K562 (cell line): ENCODE measurements around the gene KCNK6. TPM values are rescaled to one million over a fixed set of nuclear protein-coding genes. Genes with fewer than 3 reads are reported as not detected.

Source experiments
- BDP1 ChIP-seq: IDR thresholded peaks from 3 replicates; pipeline ENCODE4 v1.6.1; 2011; ENCODE audit not compliant: insufficient read length, insufficient read depth
- CBX5 ChIP-seq: IDR thresholded peaks from 2 replicates; pipeline ENCODE4 v1.6.1; 2014; ENCODE audit warnings: low read depth, borderline replicate concordance
- CEBPB ChIP-seq: fragments of 450-650 bp; IDR thresholded peaks from 2 replicates; pipeline ENCODE4 v1.6.1; 2016; ENCODE audit warnings: missing genetic modification characterization, missing compliant biosample characterization
- E2F5 ChIP-seq: sonication (generic); formaldehyde crosslinking; IDR thresholded peaks from 2 replicates; pipeline ENCODE4 v1.8.0; 2022; ENCODE audit warnings: mild to moderate bottlenecking, missing genetic modification reagents
- EWSR1 ChIP-seq: fragments of 450-650 bp; IDR thresholded peaks from 2 replicates; pipeline ENCODE4 v1.6.1; 2018; ENCODE audit warnings: borderline replicate concordance, mild to moderate bottlenecking, low read depth, moderate library complexity; ENCODE audit not compliant: partially characterized antibody
- HINFP ChIP-seq: fragments of 450-650 bp; conservative IDR thresholded peaks from 2 replicates; pipeline ENCODE4 v1.6.1; 2016; ENCODE audit warnings: missing genetic modification characterization, low read depth, mild to moderate bottlenecking, control low read depth, missing compliant biosample characterization
- HSF4 ChIP-seq: fragments of 250-450 bp; sonication (Bioruptor Pico); IDR thresholded peaks from 2 replicates; pipeline ENCODE4 v2.1.2; 2022; ENCODE audit warnings: mild to moderate bottlenecking, moderate library complexity, borderline replicate concordance
- MITF ChIP-seq: IDR thresholded peaks from 2 replicates; pipeline ENCODE4 v1.6.1; 2014; ENCODE audit warnings: antibody characterized with exemption
- PHTF2 ChIP-seq: fragments of 250-450 bp; sonication (Bioruptor Pico); IDR thresholded peaks from 2 replicates; pipeline ENCODE4 v1.5.0; 2021; ENCODE audit warnings: mild to moderate bottlenecking
- PKNOX1 ChIP-seq: fragments of 450-650 bp; IDR thresholded peaks from 2 replicates; pipeline ENCODE4 v1.6.1; 2016
- PRDM10 ChIP-seq: fragments of 450-650 bp; IDR thresholded peaks from 2 replicates; pipeline ENCODE4 v1.6.1; 2018; ENCODE audit not compliant: partially characterized antibody
- PTTG1 ChIP-seq: fragments of 450-650 bp; IDR thresholded peaks from 2 replicates; pipeline ENCODE4 v1.6.1; 2016; ENCODE audit warnings: low read depth, mild to moderate bottlenecking, missing genetic modification characterization, missing compliant biosample characterization
- RBM15 ChIP-seq: fragments of 200-400 bp; formaldehyde crosslinking; IDR thresholded peaks from 2 replicates; pipeline ENCODE4 v1.6.1; 2018; ENCODE audit warnings: mild to moderate bottlenecking, low read length, moderate library complexity; ENCODE audit not compliant: insufficient read depth
- RFX1 ChIP-seq: fragments of 450-650 bp; IDR thresholded peaks from 2 replicates; pipeline ENCODE4 v1.6.1; 2016; ENCODE audit warnings: mild to moderate bottlenecking, moderate library complexity
- TCFL5 ChIP-seq: fragments of 250-450 bp; sonication (Bioruptor Pico); conservative IDR thresholded peaks from 2 replicates; pipeline ENCODE4 v1.6.1; 2021; ENCODE audit warnings: mild to moderate bottlenecking, moderate library complexity, matching md5 sums
- U2AF2 ChIP-seq: fragments of 200-400 bp; formaldehyde crosslinking; optimal IDR thresholded peaks from 2 replicates; pipeline ENCODE3; 2017; ENCODE audit warnings: low read depth, mild to moderate bottlenecking, low read length
- ZBTB8A ChIP-seq: fragments of 450-650 bp; IDR thresholded peaks from 2 replicates; pipeline ENCODE4 v1.6.1; 2018; ENCODE audit warnings: mild to moderate bottlenecking, moderate library complexity; ENCODE audit not compliant: partially characterized antibody
- ZNF232 ChIP-seq: sonication (generic); formaldehyde crosslinking; IDR thresholded peaks from 2 replicates; pipeline ENCODE4 v1.8.0; 2022; ENCODE audit warnings: mild to moderate bottlenecking, missing genetic modification reagents
- ZNF408 ChIP-seq: fragments of 250-450 bp; sonication (Bioruptor Pico); IDR thresholded peaks from 2 replicates; pipeline ENCODE4 v1.4.0; 2020; ENCODE audit warnings: low read depth, mild to moderate bottlenecking, moderate library complexity
- ZNF778 ChIP-seq: fragments of 450-650 bp; formaldehyde crosslinking; IDR thresholded peaks from 2 replicates; pipeline ENCODE4 v1.4.0; 2020; ENCODE audit warnings: mild to moderate bottlenecking, moderate library complexity
- polyA plus RNA-seq, 8 experiments: library from polyadenylated mRNA; depleted of rRNA in 4 of 8; stranded (reverse) in 5 of 8; unstranded in 3 of 8; fragments of >200 nt; fragmentation: Nextera tagmentation in 2 of 8; fragmentation: Illumina TruSeq in 1 of 8; extraction: Ambion mirVana in 2 of 8; extraction: Trizol in 1 of 8; gene quantifications; 2 replicates each; pipeline versions ENCODE4 v1.2.1 to v1.2.3, GENCODE V29; 2011 to 2014; ENCODE audit warnings: inconsistent platforms in 1 of 8, missing spikeins in 1 of 8
- total RNA-seq, 7 experiments: library from RNA; depleted of rRNA in 6 of 7; stranded (reverse); fragments of >200 nt in 6 of 7; fragmentation: Illumina TruSeq in 2 of 7; extraction: Trizol in 2 of 7; gene quantifications; 2 replicates each; pipeline versions ENCODE4 v1.2.1 to v1.2.3, GENCODE V29; 2011 to 2021; ENCODE audit warnings: low replicate concordance in 1 of 7

Gene KCNK6
- total and polyA plus RNA-seq, 9 of the 15 experiments (the other 6 are each of a cell fraction or from before 2014, with no cell fraction given), result 0.05 to 0.42 (median 0.15) TPM

- peak; percentile 24; the same call in 1 of the 2 replicates for TF ChIP-seq MITF
- no peak for TF ChIP-seq ZNF232 (CRISPR knock-in tag)
- TF ChIP-seq E2F5 (CRISPR knock-in tag), result no peak
- TF ChIP-seq ZBTB8A, result no peak
- TF ChIP-seq EWSR1, result no peak
- TF ChIP-seq HSF4 (CRISPR knock-in tag), result no peak
- TF ChIP-seq HINFP (tag), result no peak
- no peak for TF ChIP-seq BDP1
- TF ChIP-seq PTTG1, result no peak
- TF ChIP-seq PKNOX1, result peak; percentile 64
- no peak for TF ChIP-seq PHTF2 (CRISPR knock-in tag)
- no peak for TF ChIP-seq CEBPB (tag)
- no peak for TF ChIP-seq ZNF408 (CRISPR knock-in tag)
- TF ChIP-seq U2AF2, result no peak
- TF ChIP-seq ZNF778 (CRISPR knock-in tag), result no peak
- TF ChIP-seq RFX1, result no peak
- TF ChIP-seq CBX5, result no peak
- peak; percentile 73 for TF ChIP-seq PRDM10
- no peak for TF ChIP-seq TCFL5
- TF ChIP-seq RBM15, result no peak
These were observed 2.5 kb upstream of the KCNK6 start (continued) for GRCh38 chr19:38317104-38317612.
